Brain pericyte (primary cell): ENCODE results near the gene TFPI.

ENCODE experiments used
- DNase-seq: peaks from one replicate; pipeline ENCODE4 v3.0.0-alpha.2; 2012; ENCODE audit warnings: low read depth, low spot score

The TFPI gene

DNA sequence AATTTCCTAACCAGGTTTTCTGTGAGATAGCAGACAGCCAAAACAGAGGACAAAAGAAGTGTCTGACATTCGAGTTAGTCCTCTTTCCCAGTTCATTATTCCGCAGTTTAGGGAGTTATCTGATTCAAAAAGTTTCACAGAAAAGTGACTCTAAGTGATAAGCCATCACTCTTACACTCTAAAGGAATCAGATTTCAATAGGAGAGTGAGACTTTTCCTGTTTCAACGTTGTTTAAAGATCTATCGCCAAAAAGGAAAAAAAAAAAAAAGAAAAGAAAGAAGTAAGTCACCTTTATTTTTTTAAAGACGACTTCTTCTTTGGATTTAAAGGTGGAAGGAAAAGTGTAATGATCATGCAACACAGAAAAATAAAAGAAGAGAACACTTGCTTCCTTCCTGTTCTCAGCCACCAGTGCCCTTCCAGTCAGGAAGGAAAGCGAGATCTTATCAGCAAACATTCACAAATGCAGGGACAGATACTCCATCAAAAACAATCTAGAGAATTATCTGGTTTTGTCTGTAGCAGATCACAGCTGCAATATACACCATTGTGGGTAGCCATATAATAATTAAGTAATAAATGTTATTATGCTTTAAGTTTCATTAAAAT lies 49.8 kb downstream of the TFPI start:
- no peak for DNase-seq

- DNase-seq: no peak
Observed at GRCh38 chr2:187503700-187504099, 50.5 kb downstream of the TFPI start.

DNA sequence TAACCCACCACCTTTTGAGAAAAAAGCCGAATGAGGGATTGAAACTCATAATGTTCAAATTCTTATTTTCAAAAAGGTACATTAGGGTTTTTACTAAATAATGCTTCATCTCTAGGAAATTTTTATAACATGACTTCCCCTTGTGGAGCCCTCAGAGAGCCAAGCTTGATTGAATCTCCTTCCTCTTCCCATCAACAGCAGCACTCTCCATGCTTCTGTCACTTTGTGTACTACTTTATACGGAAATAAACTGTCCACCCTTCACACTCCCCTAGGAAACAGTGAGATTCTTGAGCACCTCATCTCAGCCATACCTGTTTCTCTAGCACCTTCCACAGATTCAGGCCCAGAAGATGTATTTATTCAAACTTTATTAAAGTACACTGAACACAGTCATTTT lies 51.8 kb downstream of the TFPI start:
- DNase-seq: no peak

DNA sequence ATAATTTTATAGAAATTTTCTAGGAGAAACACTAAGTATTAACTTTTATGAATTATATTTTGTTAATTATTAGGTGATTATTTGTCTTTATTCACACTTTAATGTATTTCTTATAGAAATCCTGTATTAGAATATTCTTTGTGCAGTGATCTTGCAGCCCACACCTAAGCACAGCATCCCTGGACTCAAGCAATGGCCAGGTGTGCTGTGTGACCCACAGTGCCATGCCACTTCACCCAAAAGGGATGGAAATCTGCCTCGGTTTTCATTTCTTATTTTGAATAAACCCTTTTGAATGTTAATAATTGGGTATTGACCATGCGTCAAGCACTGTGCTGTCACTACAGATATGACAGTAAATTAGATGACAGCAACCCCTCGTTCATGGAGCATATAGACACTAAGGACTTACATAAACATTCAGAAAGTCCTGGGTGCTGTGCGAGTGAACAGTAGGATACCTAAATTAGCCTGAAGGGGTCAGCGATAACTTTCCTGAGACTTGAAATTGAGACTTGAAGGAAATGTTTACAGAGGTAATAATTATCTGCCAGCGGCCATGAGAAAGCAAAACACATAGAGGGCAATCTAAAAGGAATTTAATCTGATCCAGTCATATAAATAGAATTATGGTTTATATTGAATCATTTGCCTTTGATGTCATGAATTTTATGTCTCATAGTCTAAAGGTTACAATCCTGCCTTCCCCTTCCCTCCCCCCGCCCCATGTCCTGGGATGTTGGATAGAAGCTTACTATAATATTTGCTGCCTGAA lies 53.5 kb downstream of the TFPI start:
- DNase-seq: no peak

GRCh38 chr2:187499941-187500532 lies 54.2 kb downstream of the TFPI start:
- DNase-seq: no peak

DNA sequence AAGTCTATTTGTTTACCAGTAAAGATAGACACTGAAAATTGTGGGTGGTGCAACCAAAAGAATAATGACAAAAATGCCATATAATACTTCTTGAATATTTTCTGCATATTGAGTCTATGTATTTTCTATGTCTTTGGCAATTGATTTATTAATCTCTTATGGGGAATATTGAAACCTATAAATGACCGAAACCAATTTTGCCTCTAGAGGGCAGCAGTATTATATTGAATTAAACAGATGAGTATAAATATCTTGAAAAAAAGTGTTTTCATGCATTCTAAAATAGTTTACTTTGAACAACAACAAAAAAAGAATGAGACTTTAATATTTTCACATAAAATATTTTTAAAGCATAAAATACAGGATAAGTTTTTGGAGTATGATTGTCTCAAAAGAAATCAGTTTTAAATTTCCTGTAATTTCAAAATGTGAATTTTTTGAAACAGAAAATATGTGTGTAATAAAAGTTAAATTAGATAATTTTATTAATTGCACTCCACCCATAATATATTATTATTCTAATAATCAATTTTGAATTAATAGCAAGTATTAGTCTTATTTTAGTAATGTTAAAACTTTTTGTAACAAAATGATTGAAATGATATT lies 56.3 kb downstream of the TFPI start:
- no peak for DNase-seq

GRCh38 chr2:187497140-187497539 lies 57.1 kb downstream of the TFPI start:
- DNase-seq: no peak

DNA sequence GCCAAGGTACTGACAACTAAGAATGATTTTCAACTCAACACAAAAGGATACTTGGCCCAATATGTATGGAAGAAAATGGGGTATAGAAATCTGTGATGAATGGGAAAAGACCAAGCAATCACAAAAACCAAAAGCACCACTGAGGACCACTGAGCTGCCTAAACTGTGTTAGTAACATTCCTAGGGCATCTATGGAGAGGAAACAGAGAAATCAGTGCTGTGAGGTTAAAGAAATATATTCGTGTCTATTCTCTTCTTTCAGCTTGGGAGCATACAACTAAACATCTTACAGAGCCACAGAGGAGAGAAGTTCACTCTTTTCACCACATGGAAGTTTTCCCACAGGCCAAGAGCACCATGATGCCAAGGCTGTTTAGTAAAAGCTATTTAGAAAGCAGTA lies 58.9 kb downstream of the TFPI start:
- DNase-seq: no peak

DNA sequence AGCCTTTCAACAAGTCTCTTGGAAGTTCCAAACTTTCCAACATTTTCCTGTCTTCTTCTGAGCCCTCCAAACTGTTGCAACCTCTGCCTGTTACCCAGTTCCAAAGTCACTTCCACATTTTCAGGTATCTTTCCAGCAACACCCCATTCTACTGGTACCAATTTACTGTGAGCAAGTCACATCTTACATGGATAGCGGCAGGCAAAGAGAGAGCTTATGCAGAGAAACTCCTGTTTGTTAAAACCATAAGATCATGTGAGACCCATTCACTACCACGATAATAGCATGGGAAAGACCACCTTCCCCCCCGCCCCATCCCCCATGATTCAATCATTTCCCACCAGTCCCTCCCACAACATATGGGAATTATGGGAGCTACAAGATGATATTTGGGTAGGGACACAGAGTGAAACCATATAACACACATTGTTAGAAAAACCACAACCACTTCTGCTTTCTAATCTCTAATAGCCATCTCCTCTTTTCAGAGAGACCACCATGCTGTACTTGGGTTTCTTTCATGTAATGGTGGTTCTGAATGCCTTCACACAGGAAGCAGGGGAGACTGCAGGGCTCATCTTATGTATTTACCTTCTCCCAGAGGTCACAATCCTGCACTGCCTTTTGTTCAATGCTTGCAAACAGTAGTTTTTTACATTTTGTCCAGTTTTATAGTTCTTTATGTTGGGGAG lies 60.2 kb downstream of the TFPI start:
- no peak for DNase-seq

DNA sequence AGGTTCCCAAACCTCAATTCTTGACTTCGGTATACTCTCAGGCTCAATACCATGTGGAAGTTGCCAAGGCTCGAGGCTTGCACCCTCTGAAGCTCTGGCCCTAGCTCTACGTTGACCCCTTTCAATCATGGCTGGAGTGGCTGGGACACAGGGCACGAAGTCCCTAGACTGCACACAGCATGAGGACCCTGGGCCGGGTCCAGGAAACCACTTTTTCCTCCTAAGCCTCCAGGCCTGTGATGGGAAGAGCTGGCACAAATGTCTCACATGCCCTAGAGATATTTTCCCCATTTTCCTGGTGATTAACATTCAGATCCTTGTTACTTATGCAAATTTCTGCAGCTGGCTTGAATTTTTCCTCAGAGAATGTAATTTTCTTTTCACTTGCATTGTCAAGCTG lies 61.1 kb downstream of the TFPI start:
- DNase-seq: no peak

GRCh38 chr2:187486241-187486640 lies 68.0 kb downstream of the TFPI start:
- DNase-seq: no peak

GRCh38 chr2:187485523-187485922 lies 68.7 kb downstream of the TFPI start:
- DNase-seq: no peak

DNA sequence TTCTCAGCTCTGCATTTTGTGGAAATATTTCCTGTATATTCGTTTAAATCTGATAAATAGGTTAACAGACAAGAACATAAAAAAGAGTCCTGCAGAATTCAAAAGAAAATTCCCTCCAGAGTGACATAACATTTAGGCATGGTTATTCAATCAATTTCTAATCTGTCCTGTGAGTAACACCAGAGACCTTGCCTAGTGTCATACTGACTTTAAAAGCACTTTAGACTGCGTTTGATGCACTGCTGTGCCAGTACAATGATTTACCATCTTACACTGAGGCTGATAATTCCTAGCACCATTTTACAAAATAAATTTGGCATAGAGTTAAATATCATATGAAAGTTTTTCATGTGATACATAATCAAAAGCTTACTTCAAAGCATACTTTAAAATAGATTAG lies 70.7 kb downstream of the TFPI start:
- no peak for DNase-seq

DNA sequence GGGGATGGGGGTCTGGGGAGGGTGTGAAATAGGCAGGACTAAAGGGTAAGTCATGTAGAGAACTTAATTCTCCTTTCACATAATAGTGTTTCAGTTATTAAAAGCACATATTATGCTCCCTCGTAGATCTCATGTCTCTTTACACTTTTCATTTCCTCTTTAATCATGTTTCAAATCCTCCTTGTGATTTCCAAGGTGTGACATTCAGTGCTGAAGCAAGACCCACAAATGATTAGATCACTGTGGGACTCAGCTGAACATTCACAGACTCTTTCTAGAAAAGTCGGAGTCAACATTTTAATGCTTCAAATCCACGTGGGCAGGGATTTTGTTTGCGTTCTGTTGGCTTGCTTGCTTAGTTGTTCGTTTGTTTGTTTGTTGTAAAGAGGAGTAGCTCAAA lies 71.4 kb downstream of the TFPI start:
- no peak for DNase-seq

DNA sequence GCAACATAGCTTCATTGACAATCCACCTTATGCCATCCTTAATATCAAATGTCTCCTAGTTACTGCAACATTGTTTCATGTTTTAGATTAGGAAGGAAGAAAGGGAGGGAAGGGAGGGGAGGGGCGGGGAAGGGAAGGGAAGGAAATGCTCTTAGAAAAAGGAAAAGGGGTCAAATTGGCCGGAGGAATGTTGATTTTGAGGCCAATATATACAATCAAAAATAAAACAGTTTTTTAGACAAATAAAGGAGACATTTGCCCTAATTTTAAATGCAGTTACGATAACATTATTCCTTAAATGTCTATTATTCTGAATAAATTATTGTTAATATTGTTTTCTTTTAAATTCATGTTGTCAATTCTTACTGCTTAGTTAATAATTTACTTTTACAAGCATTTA lies 72.7 kb downstream of the TFPI start:
- no peak for DNase-seq

DNA sequence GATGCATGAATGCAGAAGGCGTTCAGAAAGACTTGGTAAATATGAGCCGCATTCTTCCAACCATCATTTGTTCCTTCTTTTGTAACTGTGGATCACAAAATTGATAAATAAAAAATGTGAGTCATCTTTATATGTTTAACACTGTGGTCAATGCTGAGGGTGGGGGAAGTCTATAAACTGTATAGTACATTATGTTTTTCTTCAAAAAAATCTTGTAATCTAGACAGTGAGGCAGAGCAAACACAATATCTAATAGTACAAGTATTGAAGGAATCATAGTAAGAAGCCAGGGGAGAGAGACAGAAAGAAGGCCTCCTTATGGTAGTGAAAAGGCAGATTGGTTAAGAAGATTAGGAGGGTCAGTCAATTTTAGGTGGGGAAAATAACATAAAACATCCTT lies 75.5 kb downstream of the TFPI start:
- no peak for DNase-seq

- DNase-seq: no peak
Observed at GRCh38 chr2:187477051-187477450, 77.2 kb downstream of the TFPI start.

- no peak for DNase-seq
Observed at GRCh38 chr2:187475499-187476248, 78.6 kb downstream of the TFPI start.

DNA sequence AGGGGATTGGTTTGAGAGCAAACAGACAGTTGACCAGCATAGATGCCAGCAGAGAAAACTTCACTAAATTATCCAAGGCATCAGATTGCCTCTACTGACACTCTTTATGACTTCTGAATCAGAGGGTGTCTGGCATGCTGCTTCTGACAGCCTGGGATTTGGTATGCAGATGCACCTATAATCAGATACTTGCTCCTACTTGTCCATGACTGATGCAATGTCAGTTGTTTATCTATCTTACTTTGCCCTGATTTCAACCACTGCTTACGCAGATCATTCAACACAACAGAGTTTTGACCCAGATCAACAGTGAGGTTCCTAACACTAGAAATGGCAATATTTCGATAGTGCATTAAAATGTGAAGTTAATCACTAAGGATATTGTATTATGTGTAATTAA lies 83.5 kb downstream of the TFPI start:
- no peak for DNase-seq

DNA sequence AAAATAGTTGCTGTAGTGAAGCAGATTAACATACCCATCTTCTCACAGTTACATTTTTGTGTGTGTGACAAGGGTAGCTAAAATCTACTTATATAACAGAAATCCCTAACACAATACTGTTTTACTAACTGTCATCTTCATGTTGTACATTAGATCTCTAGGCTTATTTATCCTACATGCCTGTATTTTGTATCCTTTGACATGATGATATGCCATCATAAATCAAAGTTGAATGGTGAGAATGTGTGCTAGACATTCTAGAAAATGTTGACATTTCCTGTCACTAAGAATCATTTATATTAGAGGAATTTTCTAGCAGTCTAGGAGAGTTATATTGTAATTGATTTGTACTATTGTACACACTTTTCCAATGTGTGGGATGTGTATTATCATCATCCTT lies 84.7 kb downstream of the TFPI start:
- DNase-seq: no peak

DNA sequence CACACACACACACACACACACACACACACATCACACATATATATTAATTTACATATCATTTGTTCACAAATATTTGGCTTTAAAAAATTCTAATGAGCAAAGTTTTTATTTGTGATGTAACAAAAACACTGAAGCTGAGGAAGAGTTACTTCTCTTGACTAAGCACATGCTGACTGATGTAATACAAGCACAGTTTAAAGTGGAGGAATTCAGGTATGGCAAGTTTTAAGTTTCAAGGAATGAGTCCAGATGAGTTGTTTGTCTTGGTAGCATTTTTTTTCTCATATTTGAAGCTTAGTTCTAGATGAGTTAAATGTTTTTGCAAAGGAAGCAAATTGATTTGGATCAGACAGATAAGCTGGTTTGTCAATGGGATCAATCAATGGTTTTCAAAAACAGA lies 86.0 kb downstream of the TFPI start:
- no peak for DNase-seq
